GM19025 (cell line): ENCODE measurements around the gene RAPGEF1.
A peak's percentile ranks its signal among the peaks of the same experiment; 100 is the strongest.

Experiments
- ATAC-seq: cut with Tn5 transposase; IDR thresholded peaks from one replicate; pipeline ENCODE4 v1.9.1; 2021; ENCODE audit warnings: mild to moderate bottlenecking, low read depth, moderate library complexity; ENCODE audit not compliant: unreplicated experiment

The RAPGEF1 gene

GRCh38 chr9:131631306-131631705 is 108.6 kb downstream of the RAPGEF1 start:
- ATAC-seq, result no peak

DNA sequence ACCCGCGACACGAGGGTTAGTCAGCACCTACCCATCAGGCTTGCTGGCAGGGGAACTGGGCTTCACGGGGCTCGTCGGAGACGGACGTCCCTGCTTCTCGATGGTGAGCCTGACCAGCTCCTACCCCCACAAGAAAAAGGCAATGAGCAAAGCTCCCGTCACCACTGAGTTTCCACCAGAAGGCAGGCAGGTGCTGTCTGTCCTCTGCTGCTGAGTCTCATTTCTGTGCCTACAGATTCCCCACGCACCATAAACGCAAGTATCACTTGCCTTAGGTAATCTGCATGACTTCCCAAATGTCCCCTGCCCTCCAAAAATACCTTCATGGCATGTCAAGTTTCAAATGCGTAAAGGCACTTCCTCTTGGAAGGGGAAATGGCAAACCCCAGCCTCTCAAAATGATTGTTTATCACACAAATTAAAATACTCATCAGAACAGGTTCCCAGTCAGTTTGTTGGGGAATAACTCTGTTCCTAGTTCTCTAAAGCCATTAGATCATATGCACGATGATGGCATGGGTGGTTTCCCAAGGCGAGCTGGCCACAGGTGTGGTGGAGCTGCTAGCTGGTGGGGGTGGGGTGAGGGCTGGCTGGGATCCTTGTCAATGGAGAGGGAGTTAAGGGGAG is 109.6 kb downstream of the RAPGEF1 start:
- no peak for ATAC-seq

DNA sequence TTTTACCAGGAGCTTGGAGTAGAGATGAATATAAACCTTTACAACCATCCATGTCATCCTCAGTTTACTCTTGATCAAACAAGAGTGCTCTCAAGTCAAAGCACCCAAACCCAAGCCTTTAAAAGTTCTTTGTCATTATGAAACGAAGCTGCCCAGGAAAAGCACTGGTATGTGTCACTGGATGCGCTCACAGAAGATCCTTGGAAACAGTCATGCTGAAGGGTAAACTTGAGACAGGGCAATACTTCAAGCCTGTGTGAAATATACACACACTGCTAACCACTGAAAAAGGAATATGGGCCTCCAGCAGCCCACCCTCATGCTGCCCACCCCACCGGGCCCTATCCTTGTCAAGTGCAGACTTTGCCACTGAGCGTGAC is 110.1 kb downstream of the RAPGEF1 start:
- no peak for ATAC-seq

DNA sequence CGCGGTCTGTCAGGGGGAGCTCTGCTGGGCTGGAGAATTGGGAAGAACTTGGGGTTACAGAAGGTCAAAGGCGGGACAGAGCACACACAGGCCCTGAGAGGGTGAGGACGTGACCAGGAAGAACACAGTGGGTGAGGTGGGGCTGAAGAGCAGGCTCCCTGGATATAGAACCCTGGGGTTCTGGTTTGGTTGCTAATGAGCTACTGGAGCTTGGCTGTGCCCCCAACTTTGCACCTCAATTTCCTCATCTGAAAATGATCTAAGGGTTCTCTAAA is 110.7 kb downstream of the RAPGEF1 start:
- ATAC-seq, result no peak

- peak; percentile 12 for ATAC-seq
Measured at GRCh38 chr9:131628459-131629225, 111.2 kb downstream of the RAPGEF1 start.

DNA sequence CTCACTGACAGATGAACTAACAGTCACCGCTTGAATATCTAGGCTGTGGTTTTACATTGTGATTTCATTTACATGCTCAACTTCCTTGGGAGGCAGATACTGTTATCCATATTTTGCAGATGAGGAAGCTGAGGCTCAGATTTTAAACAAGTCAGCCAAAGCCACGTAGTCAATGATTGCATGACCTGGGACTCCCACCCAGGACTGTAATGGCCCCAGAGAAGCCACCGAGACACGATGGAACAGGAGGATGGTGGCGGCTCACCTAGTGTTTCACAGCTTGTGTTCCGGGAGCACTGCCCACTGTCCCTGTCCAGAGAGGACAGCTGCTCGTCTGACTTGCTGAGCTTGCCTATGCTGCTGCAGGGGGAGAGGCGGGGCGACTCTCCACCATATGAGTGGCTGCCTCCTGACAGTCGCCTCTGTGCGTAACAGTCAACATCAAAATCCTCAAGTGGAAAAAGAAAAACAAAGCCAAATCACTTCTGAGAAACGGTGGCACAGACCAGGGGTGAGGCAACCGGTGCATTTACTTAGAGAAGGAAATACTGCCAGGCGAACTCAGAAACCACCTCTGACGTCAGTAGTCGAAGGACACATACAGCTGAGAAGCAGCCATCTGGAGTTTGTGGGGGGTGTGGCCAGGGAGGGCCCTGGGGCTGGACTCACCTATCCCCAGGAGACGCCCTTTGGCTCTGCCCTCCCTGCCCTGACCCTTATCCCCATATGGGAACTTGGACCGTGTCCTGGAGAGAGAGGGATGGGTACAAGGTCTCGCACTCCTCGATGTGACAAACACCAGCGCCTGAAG is 112.0 kb downstream of the RAPGEF1 start:
- peak; percentile 58 for ATAC-seq

DNA sequence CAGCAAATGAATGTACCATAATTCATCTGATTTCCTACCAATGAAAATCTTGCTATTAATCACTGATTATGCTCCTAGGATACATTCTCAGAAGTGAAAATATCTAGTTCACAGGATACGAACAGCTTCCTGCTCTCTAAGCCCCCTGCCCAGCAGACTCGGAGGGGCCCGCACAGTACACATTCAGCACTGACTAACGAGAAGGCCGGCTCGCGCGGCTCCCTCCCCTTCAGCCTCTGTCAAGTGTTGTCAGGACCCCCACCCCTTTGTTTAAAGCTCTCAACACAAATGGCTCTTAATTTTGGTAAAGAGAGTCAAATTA is 112.6 kb downstream of the RAPGEF1 start:
- no peak for ATAC-seq

GRCh38 chr9:131625790-131626670 is 113.8 kb downstream of the RAPGEF1 start:
- ATAC-seq, result no peak

- ATAC-seq, result no peak
Measured at GRCh38 chr9:131625508-131625787, 114.4 kb downstream of the RAPGEF1 start.

GRCh38 chr9:131624636-131625507 is 115.0 kb downstream of the RAPGEF1 start:
- no peak for ATAC-seq

DNA sequence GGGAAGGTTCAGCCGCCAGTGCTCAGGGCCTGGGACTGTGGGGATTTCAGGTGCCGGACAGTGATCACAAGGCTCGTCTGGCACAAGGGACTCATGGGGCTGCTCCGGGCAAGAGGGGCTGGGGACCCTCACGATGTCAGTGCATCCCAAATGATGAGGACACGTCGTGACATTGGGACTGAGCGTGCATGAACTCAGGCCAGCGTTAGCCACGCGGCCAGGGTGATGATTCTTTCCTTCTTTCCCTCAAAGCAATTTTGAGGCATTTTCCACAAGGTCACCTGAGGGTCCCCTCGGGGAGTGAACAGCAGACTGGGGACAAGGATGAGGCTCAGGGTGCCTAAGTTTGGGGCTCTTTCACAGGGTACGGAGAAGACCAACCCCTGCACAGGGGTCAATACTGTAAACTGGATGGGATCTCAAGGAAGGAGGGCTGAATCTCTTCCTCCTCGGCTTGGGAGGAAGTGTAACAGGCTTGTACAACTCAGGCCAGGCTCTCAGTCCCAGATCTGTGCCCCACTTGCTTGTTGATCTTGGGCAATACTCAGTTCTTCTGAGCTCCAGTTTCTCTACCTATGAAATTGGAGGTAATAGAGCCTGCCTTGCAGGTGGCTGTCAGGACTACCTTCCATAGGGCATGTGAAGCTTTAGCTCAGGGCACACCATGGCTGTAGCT is 116.1 kb downstream of the RAPGEF1 start:
- ATAC-seq, result no peak

DNA sequence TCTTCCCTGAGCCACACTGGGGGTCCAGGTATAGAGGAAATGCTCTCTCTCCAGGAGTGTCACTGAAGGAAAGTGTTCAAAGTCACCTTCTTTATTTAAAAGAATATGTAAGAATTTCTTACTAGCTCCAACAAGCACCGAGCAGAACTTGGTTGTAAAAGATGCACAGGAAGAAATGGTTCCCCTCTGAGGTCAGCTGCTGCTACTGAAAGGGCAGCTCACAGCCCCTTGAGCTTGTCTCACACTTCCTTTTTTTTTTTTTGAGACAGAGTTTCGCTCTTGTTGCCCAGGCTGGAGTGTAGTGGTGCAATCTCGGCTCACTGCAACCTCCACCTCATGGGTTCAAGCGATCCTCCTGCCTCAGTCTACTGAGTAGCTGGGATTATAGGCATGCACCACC is 117.4 kb downstream of the RAPGEF1 start:
- ATAC-seq, result no peak

GRCh38 chr9:131621551-131622358 is 118.1 kb downstream of the RAPGEF1 start:
- ATAC-seq, result no peak

DNA sequence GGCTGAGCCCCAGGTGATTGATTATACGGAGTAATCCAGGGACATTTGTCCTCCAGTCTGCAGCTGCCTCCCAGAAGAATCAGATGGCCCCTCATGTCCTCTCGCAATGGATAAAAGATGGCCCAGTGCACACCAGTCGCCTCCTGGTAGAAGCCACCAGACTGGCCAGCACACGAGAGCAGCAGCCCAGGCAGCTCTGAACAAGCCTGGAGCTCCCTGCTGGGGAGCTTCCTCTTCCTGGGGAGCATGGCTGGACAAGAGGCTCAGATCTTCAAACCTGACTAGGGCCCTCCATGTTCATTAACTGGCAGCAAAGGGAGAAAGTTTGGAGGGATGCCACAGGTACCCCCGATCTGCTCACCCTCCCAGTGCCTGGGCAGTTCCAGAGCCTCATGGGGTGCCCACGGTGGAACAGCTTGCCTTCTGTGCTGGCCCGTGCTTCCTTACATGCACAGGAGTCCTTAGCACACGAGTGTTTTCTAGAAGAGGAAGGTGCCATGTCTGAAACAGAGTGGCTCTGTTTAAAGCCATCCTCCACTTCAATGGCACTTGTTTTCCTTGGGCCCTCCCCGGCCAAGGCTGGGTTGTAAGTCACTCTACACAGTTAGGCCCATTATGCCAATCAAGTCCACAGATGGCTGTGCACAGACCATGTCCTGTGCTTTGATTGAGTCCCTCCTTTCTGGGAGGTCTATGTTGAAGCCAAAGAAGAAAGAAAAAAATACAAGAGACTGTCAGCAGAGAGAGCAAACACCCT is 118.9 kb downstream of the RAPGEF1 start:
- ATAC-seq, result no peak

DNA sequence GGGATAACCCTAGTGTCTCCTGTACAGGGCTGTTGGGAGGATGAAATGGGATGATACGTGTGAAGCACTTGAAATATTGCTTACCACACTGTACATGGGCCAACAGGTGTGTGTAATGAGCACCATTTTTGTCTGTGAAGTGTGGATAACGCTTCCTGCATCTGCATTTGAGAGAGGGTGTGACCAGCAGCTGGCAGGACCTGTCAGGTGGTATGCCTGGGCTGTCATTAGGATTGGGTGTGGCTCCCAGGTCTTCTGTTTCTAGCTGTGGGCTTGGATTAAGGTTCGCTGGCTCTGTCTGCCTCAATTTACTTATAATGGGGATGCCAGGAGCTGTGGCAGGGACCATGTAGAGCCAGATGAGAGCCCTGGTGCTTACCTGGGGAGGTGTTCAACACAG is 120.2 kb downstream of the RAPGEF1 start:
- no peak for ATAC-seq

- ATAC-seq, result no peak
Measured at GRCh38 chr9:131618785-131619184, 121.1 kb downstream of the RAPGEF1 start.

GRCh38 chr9:131618071-131618479 is 121.8 kb downstream of the RAPGEF1 start:
- no peak for ATAC-seq

GRCh38 chr9:131617611-131618010 is 122.3 kb downstream of the RAPGEF1 start:
- ATAC-seq, result no peak
